HepG2 (cell line): ENCODE measurements around the gene PNPLA2. TPM values are rescaled to one million over a fixed set of nuclear protein-coding genes. Genes with fewer than 3 reads are reported as not detected.

Source experiments
- AKAP8 ChIP-seq: sonication (generic); formaldehyde crosslinking; IDR thresholded peaks from 2 replicates; pipeline ENCODE4 v1.5.1; 2020; ENCODE audit warnings: mild to moderate bottlenecking, missing genetic modification reagents
- RBM22 ChIP-seq: fragments of 200-400 bp; formaldehyde crosslinking; optimal IDR thresholded peaks from 2 replicates; pipeline ENCODE3; 2017; ENCODE audit warnings: mild to moderate bottlenecking, low read length, moderate library complexity
- TAF15 ChIP-seq: fragments of 200-400 bp; formaldehyde crosslinking; IDR thresholded peaks from one replicate; pipeline ENCODE4 v1.6.1; 2018; ENCODE audit warnings: mild to moderate bottlenecking, low read depth, low read length; ENCODE audit not compliant: poor library complexity, severe bottlenecking
- ZFY ChIP-seq: sonication (generic); formaldehyde crosslinking; IDR thresholded peaks from 2 replicates; pipeline ENCODE4 v1.4.0; 2020; ENCODE audit warnings: missing genetic modification reagents
- ZNF230 ChIP-seq: sonication (generic); formaldehyde crosslinking; IDR thresholded peaks from 2 replicates; pipeline ENCODE4 v1.4.0; 2020; ENCODE audit warnings: mild to moderate bottlenecking, missing genetic modification reagents
- ZNF549 ChIP-seq: sonication (generic); formaldehyde crosslinking; IDR thresholded peaks from 2 replicates; pipeline ENCODE4 v1.5.0; 2020; ENCODE audit warnings: missing genetic modification reagents
- ZNF768 ChIP-seq: sonication (generic); formaldehyde crosslinking; IDR thresholded peaks from 2 replicates; pipeline ENCODE4 v1.4.0; 2020; ENCODE audit warnings: missing genetic modification reagents
- polyA plus RNA-seq, 8 experiments: library from polyadenylated mRNA; depleted of rRNA in 3 of 8; stranded (reverse) in 7 of 8; unstranded in 1 of 8; fragments of >200 nt; fragmentation: Illumina TruSeq in 4 of 8; extraction: Trizol in 4 of 8; gene quantifications; 2 replicates each; pipeline versions ENCODE4 v1.2.1 to v1.2.3, GENCODE V29; 2011 to 2016; ENCODE audit warnings: low read depth in 4 of 8, missing spikeins in 1 of 8, mixed read lengths in 1 of 8; ENCODE audit not compliant: insufficient read depth in 1 of 8
- total RNA-seq, 5 experiments: library from RNA; depleted of rRNA; stranded (reverse); fragments of >200 nt; fragmentation: Illumina TruSeq; extraction: Trizol; gene quantifications; 2 replicates each; pipeline ENCODE4 v1.2.3, GENCODE V29; 2016; ENCODE audit warnings: low read depth in 1 of 5
- TF ChIP-seq, protein P1 (sequence below): sonication (generic); formaldehyde crosslinking; IDR thresholded peaks from 2 replicates; pipeline ENCODE4 v1.4.0; 2020; ENCODE audit warnings: missing genetic modification reagents, mild to moderate bottlenecking, borderline replicate concordance
- TF ChIP-seq, protein P2 (sequence below), 2 experiments: sonication (generic) in 1 of 2; formaldehyde crosslinking in 1 of 2; IDR thresholded peaks; 2 replicates each; pipeline versions ENCODE4 v1.6.1 to v1.9.0; 2014 to 2022; ENCODE audit warnings: antibody characterized with exemption in 1 of 2, borderline replicate concordance in 1 of 2, inconsistent platforms in 1 of 2, low read depth in 1 of 2, missing genetic modification reagents in 1 of 2
- TF ChIP-seq, protein P3 (sequence below): sonication (generic); formaldehyde crosslinking; IDR thresholded peaks from 2 replicates; pipeline ENCODE4 v1.5.0; 2020; ENCODE audit warnings: missing genetic modification reagents
- TF ChIP-seq, protein P4 (sequence below): sonication (generic); formaldehyde crosslinking; IDR thresholded peaks from 2 replicates; pipeline ENCODE4 v1.4.0; 2020; ENCODE audit warnings: missing genetic modification reagents

The PNPLA2 gene
- total and polyA plus RNA-seq, 2 of the 13 experiments (the other 11 are each of a cell fraction or from before 2014, with no cell fraction given) = 10.5 to 43.2 TPM

DNA sequence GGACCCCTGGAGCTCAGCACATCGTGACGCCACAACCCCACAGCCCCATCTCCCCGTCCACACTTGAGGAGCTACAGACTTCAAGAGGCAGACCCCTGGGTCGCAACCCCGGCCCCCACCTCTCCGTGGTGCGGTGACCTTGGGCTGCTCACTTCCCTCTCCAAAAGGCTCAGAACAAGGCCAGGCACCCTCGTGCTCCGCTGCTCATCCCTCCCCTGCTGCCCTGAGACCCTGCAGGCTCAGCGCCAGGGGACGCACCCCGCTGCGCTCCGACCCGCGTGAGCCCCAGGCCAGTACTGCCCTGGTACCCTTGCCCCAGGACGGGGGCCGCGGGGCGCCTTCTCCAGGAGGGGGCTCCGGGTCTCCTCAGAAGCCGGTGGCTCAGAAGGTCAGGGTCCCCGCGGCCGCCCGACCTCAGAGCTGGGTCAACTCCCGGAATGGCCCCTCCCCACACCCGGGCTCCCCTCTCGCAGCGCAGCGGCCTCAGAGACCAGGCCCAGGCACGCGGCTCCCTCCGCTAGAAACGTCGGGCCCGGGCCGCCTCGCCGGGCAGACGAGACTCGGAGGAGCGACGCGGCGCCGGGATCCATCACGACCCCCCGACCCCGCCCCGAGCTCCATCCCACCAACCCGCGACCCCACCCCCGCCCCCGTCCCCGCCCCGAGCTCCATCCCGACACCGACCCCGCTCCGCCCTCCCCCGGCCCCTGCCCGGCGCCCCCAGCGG lies 42.0 kb upstream of the PNPLA2 start (continued):
- TF ChIP-seq, protein P1, sequence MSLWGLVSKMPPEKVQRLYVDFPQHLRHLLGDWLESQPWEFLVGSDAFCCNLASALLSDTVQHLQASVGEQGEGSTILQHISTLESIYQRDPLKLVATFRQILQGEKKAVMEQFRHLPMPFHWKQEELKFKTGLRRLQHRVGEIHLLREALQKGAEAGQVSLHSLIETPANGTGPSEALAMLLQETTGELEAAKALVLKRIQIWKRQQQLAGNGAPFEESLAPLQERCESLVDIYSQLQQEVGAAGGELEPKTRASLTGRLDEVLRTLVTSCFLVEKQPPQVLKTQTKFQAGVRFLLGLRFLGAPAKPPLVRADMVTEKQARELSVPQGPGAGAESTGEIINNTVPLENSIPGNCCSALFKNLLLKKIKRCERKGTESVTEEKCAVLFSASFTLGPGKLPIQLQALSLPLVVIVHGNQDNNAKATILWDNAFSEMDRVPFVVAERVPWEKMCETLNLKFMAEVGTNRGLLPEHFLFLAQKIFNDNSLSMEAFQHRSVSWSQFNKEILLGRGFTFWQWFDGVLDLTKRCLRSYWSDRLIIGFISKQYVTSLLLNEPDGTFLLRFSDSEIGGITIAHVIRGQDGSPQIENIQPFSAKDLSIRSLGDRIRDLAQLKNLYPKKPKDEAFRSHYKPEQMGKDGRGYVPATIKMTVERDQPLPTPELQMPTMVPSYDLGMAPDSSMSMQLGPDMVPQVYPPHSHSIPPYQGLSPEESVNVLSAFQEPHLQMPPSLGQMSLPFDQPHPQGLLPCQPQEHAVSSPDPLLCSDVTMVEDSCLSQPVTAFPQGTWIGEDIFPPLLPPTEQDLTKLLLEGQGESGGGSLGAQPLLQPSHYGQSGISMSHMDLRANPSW (CRISPR knock-in tag) = no peak
- TF ChIP-seq ZNF230 (CRISPR knock-in tag) (no peak), AKAP8 (CRISPR knock-in tag) (no peak), ZNF549 (CRISPR knock-in tag) (no peak), ZFY (peak; percentile 54; the same call in 1 of the 2 replicates), ZNF768 (CRISPR knock-in tag) (peak; percentile 5; the same call in 1 of the 2 replicates), RBM22 (peak; percentile 55), TAF15 (no peak)
- TF ChIP-seq, protein P2, sequence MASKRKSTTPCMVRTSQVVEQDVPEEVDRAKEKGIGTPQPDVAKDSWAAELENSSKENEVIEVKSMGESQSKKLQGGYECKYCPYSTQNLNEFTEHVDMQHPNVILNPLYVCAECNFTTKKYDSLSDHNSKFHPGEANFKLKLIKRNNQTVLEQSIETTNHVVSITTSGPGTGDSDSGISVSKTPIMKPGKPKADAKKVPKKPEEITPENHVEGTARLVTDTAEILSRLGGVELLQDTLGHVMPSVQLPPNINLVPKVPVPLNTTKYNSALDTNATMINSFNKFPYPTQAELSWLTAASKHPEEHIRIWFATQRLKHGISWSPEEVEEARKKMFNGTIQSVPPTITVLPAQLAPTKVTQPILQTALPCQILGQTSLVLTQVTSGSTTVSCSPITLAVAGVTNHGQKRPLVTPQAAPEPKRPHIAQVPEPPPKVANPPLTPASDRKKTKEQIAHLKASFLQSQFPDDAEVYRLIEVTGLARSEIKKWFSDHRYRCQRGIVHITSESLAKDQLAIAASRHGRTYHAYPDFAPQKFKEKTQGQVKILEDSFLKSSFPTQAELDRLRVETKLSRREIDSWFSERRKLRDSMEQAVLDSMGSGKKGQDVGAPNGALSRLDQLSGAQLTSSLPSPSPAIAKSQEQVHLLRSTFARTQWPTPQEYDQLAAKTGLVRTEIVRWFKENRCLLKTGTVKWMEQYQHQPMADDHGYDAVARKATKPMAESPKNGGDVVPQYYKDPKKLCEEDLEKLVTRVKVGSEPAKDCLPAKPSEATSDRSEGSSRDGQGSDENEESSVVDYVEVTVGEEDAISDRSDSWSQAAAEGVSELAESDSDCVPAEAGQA (IDR thresholded peaks at IDR 0.05; ENCODE audit: low read depth) = no peak
- TF ChIP-seq, protein P2 (CRISPR knock-in tag; IDR thresholded peaks at IDR 0.05; ENCODE audit: borderline replicate concordance) = no peak
- TF ChIP-seq, protein P3, sequence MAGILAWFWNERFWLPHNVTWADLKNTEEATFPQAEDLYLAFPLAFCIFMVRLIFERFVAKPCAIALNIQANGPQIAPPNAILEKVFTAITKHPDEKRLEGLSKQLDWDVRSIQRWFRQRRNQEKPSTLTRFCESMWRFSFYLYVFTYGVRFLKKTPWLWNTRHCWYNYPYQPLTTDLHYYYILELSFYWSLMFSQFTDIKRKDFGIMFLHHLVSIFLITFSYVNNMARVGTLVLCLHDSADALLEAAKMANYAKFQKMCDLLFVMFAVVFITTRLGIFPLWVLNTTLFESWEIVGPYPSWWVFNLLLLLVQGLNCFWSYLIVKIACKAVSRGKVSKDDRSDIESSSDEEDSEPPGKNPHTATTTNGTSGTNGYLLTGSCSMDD (CRISPR knock-in tag) = no peak
- TF ChIP-seq, protein P4, sequence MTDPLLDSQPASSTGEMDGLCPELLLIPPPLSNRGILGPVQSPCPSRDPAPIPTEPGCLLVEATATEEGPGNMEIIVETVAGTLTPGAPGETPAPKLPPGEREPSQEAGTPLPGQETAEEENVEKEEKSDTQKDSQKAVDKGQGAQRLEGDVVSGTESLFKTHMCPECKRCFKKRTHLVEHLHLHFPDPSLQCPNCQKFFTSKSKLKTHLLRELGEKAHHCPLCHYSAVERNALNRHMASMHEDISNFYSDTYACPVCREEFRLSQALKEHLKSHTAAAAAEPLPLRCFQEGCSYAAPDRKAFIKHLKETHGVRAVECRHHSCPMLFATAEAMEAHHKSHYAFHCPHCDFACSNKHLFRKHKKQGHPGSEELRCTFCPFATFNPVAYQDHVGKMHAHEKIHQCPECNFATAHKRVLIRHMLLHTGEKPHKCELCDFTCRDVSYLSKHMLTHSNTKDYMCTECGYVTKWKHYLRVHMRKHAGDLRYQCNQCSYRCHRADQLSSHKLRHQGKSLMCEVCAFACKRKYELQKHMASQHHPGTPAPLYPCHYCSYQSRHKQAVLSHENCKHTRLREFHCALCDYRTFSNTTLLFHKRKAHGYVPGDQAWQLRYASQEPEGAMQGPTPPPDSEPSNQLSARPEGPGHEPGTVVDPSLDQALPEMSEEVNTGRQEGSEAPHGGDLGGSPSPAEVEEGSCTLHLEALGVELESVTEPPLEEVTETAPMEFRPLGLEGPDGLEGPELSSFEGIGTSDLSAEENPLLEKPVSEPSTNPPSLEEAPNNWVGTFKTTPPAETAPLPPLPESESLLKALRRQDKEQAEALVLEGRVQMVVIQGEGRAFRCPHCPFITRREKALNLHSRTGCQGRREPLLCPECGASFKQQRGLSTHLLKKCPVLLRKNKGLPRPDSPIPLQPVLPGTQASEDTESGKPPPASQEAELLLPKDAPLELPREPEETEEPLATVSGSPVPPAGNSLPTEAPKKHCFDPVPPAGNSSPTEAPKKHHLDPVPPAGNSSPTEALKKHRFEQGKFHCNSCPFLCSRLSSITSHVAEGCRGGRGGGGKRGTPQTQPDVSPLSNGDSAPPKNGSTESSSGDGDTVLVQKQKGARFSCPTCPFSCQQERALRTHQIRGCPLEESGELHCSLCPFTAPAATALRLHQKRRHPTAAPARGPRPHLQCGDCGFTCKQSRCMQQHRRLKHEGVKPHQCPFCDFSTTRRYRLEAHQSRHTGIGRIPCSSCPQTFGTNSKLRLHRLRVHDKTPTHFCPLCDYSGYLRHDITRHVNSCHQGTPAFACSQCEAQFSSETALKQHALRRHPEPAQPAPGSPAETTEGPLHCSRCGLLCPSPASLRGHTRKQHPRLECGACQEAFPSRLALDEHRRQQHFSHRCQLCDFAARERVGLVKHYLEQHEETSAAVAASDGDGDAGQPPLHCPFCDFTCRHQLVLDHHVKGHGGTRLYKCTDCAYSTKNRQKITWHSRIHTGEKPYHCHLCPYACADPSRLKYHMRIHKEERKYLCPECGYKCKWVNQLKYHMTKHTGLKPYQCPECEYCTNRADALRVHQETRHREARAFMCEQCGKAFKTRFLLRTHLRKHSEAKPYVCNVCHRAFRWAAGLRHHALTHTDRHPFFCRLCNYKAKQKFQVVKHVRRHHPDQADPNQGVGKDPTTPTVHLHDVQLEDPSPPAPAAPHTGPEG (CRISPR knock-in tag) = no peak
